T-helper 1 cell treated with Interleukin-12 subunit alpha and Interleukin-12 subunit beta and Interleukin-4 antibody, amounts not matched to agents 30 μg/mL and 1 μg/mL, for 36 hours (primary cell): ENCODE measurements around the gene MBNL3.

Experiments
- H3K27ac Mint-ChIP-seq: one replicate; pipeline ENCODE4 v1.8.0; 2021; ENCODE audit warnings: mild to moderate bottlenecking, mixed read lengths
- H3K27me3 Mint-ChIP-seq: one replicate; pipeline ENCODE4 v1.8.0; 2021; ENCODE audit warnings: low read depth, mixed read lengths
- H3K36me3 Mint-ChIP-seq: one replicate; pipeline ENCODE4 v1.8.0; 2021; ENCODE audit warnings: low read depth, mixed read lengths
- H3K4me1 Mint-ChIP-seq: one replicate; pipeline ENCODE4 v1.8.0; 2021; ENCODE audit warnings: low read depth, mixed read lengths
- H3K4me3 Mint-ChIP-seq: one replicate; pipeline ENCODE4 v1.8.0; 2021; ENCODE audit warnings: mild to moderate bottlenecking, moderate library complexity, mixed read lengths
- H3K9me3 Mint-ChIP-seq: one replicate; pipeline ENCODE4 v1.8.0; 2021; ENCODE audit warnings: mixed read lengths

The MBNL3 gene

GRCh38 chrX:132423323-132423722, 65.5 kb downstream of the MBNL3 start:
- H3K27ac Mint-ChIP-seq = no peak overlapping the region
- no peaks in the 10 kb centered on the region for H3K4me1 Mint-ChIP-seq
- no peak overlapping the region for H3K4me3 Mint-ChIP-seq
- H3K27me3 Mint-ChIP-seq = no peaks in the 10 kb centered on the region
- H3K9me3 Mint-ChIP-seq = no peaks in the 10 kb centered on the region
- no peaks in the 10 kb centered on the region for H3K36me3 Mint-ChIP-seq

GRCh38 chrX:132415012-132415411, 73.8 kb downstream of the MBNL3 start:
- Mint-ChIP-seq H3K27ac (no peak overlapping the region), H3K4me3 (no peak overlapping the region), H3K36me3 (no peaks in the 10 kb centered on the region), H3K4me1 (no peaks in the 10 kb centered on the region), H3K9me3 (no peaks in the 10 kb centered on the region), H3K27me3 (no peaks in the 10 kb centered on the region)

DNA sequence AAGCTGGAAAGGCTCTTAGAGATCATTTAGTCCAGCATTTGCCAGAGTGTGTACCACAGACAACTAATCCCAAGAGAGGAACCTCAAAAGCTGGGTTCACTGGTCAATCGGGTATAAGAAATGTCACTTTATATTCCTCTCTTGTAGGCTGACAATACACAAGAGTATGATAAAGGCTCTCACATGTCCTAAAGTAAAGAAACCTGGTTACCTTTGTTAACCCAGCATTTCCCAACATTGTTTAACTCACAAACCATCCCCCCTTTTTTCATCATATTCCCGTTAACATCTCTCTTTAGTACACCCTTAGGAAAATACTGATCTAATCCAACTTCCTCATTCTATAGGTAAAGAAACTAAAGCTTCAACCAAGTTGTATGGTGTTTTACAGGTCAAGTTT, 74.4 kb downstream of the MBNL3 start:
- no peaks in the 10 kb centered on the region for H3K9me3 Mint-ChIP-seq
- no peaks in the 10 kb centered on the region for H3K4me1 Mint-ChIP-seq
- no peaks in the 10 kb centered on the region for H3K36me3 Mint-ChIP-seq
- no peaks in the 10 kb centered on the region for H3K27me3 Mint-ChIP-seq
- no peak overlapping the region for H3K27ac Mint-ChIP-seq
- no peak overlapping the region for H3K4me3 Mint-ChIP-seq

DNA sequence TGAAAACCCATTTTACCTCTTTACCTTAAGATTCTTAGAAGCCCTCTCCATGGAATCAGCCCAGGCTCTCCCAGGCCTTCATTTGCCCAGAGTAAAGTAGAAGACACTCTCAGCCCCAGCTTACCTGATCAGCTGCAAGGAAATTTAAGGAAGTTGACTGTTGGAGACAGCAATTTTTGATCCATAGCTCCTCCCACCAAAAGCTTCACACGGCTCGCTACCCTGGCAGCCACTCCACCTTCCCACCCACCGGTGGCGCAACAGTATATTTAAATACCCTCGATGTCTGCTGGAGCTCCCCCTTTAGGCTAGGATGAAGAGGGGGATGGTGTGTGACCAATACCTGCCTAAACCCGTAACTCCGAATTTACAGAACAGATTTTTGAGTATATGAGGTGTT, 75.4 kb downstream of the MBNL3 start:
- Mint-ChIP-seq H3K36me3 (no peaks in the 10 kb centered on the region), H3K4me1 (no peaks in the 10 kb centered on the region), H3K27me3 (no peaks in the 10 kb centered on the region), H3K9me3 (no peaks in the 10 kb centered on the region), H3K27ac (no peak overlapping the region), H3K4me3 (no peak overlapping the region)

GRCh38 chrX:132412208-132412607, 76.6 kb downstream of the MBNL3 start:
- H3K27me3 Mint-ChIP-seq = no peaks in the 10 kb centered on the region
- no peaks in the 10 kb centered on the region for H3K4me1 Mint-ChIP-seq
- H3K4me3 Mint-ChIP-seq = no peak overlapping the region

DNA sequence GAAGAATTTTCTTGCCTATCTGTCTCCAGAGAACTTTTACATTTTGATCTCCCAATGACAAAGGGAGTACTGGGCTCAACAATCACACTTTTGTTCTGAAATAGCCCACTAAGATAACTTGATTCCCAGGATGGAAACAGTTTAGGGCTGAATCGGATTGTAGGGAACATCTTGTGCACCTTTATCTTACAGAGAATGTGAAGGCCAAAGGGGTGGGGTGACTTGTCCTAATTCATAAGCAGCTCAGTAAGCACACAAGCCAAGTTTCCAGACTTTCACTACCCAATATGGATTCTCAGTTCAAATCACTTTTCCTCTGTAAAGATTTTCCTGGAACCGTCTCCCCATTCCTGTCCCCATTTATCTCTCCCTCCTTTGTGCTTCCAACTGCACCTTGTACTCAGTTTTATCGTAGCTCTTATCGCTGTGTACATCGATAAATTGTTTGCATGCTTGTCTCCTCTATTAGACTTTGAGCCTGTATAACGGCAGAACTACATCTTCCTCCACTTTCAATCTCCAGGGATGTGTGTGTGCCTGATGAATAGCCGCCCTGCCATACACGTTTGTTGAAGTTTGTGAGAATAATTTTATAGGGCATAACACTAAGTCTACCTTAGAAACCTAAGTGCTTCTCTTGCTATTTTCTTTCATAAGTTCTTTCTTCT, 77.4 kb downstream of the MBNL3 start:
- Mint-ChIP-seq H3K9me3 (no peaks in the 10 kb centered on the region), H3K27me3 (no peaks in the 10 kb centered on the region), H3K4me1 (no peaks in the 10 kb centered on the region), H3K36me3 (no peaks in the 10 kb centered on the region), H3K27ac (no peak overlapping the region), H3K4me3 (no peak overlapping the region)

More at GRCh38 chrX:132412208-132412607, 76.6 kb downstream of the MBNL3 start:
- Mint-ChIP-seq H3K27ac (no peak overlapping the region), H3K36me3 (no peaks in the 10 kb centered on the region), H3K9me3 (no peaks in the 10 kb centered on the region)

GRCh38 chrX:132409780-132410556, 78.9 kb downstream of the MBNL3 start:
- Mint-ChIP-seq H3K9me3 (no peaks in the 10 kb centered on the region), H3K27ac (no peak overlapping the region), H3K4me3 (no peak overlapping the region), H3K36me3 (peaks cover 3% of the 10 kb centered on the region), H3K27me3 (no peaks in the 10 kb centered on the region), H3K4me1 (no peaks in the 10 kb centered on the region)

- H3K4me1 Mint-ChIP-seq = no peaks in the 10 kb centered on the region
- no peaks in the 10 kb centered on the region for H3K9me3 Mint-ChIP-seq
- peaks cover 5% of the 10 kb centered on the region for H3K36me3 Mint-ChIP-seq
- no peaks in the 10 kb centered on the region for H3K27me3 Mint-ChIP-seq
- no peak overlapping the region for H3K27ac Mint-ChIP-seq
- no peak overlapping the region for H3K4me3 Mint-ChIP-seq
Observed at GRCh38 chrX:132407691-132408090, 81.1 kb downstream of the MBNL3 start.

- no peaks in the 10 kb centered on the region for H3K9me3 Mint-ChIP-seq
- H3K4me1 Mint-ChIP-seq = no peaks in the 10 kb centered on the region
- H3K27me3 Mint-ChIP-seq = no peaks in the 10 kb centered on the region
Observed at GRCh38 chrX:132406106-132406505, 82.7 kb downstream of the MBNL3 start.

GRCh38 chrX:132404266-132404665, 84.6 kb downstream of the MBNL3 start:
- H3K27ac Mint-ChIP-seq = no peak overlapping the region
- no peaks in the 10 kb centered on the region for H3K27me3 Mint-ChIP-seq
- H3K4me3 Mint-ChIP-seq = no peak overlapping the region
- H3K36me3 Mint-ChIP-seq = peaks cover 5% of the 10 kb centered on the region
- no peaks in the 10 kb centered on the region for H3K9me3 Mint-ChIP-seq
- no peaks in the 10 kb centered on the region for H3K4me1 Mint-ChIP-seq

More at GRCh38 chrX:132406106-132406505, 82.7 kb downstream of the MBNL3 start:
- Mint-ChIP-seq H3K27ac (no peak overlapping the region), H3K4me3 (no peak overlapping the region), H3K36me3 (peaks cover 5% of the 10 kb centered on the region)

GRCh38 chrX:132401935-132402334, 86.9 kb downstream of the MBNL3 start:
- no peaks in the 10 kb centered on the region for H3K27me3 Mint-ChIP-seq
- H3K4me3 Mint-ChIP-seq = no peak overlapping the region
- no peaks in the 10 kb centered on the region for H3K9me3 Mint-ChIP-seq
- no peak overlapping the region for H3K27ac Mint-ChIP-seq
- H3K36me3 Mint-ChIP-seq = peaks cover 5% of the 10 kb centered on the region
- H3K4me1 Mint-ChIP-seq = no peaks in the 10 kb centered on the region

- peaks cover 5% of the 10 kb centered on the region for H3K36me3 Mint-ChIP-seq
- H3K9me3 Mint-ChIP-seq = no peaks in the 10 kb centered on the region
- H3K4me1 Mint-ChIP-seq = no peaks in the 10 kb centered on the region
- no peak overlapping the region for H3K4me3 Mint-ChIP-seq
- H3K27me3 Mint-ChIP-seq = no peaks in the 10 kb centered on the region
- H3K27ac Mint-ChIP-seq = no peak overlapping the region
Observed at GRCh38 chrX:132400706-132401105, 88.1 kb downstream of the MBNL3 start.

DNA sequence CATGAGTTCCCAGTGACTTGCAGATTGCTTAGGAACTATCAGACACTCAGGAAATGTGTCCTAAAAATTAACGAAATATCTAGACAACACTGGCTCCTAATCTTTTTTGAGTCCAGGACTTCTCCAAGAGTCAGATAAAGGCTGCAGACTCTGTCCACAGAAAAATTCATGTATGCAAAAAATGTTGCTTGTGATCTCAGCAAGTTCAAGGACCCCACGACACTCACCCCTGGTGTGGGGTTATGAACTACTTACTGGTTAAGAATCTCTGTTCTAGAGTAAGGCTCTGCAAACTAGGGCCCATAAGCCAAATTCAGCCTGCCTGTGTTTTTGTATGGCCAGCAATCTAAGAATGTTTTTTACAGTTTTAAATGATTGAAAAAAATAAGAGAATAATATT, 93.2 kb downstream of the MBNL3 start:
- H3K36me3 Mint-ChIP-seq = no peaks in the 10 kb centered on the region
- no peak overlapping the region for H3K4me3 Mint-ChIP-seq
- H3K27ac Mint-ChIP-seq = no peak overlapping the region
- no peaks in the 10 kb centered on the region for H3K9me3 Mint-ChIP-seq
- H3K4me1 Mint-ChIP-seq = no peaks in the 10 kb centered on the region
- H3K27me3 Mint-ChIP-seq = no peaks in the 10 kb centered on the region

GRCh38 chrX:132395026-132395425, 93.8 kb downstream of the MBNL3 start:
- Mint-ChIP-seq H3K27ac (no peak overlapping the region), H3K4me3 (no peak overlapping the region), H3K9me3 (no peaks in the 10 kb centered on the region), H3K4me1 (no peaks in the 10 kb centered on the region), H3K36me3 (no peaks in the 10 kb centered on the region), H3K27me3 (no peaks in the 10 kb centered on the region)

GRCh38 chrX:132394591-132394990, 94.2 kb downstream of the MBNL3 start:
- H3K9me3 Mint-ChIP-seq = no peaks in the 10 kb centered on the region
- H3K36me3 Mint-ChIP-seq = no peaks in the 10 kb centered on the region
- no peak overlapping the region for H3K27ac Mint-ChIP-seq
- H3K27me3 Mint-ChIP-seq = no peaks in the 10 kb centered on the region
- H3K4me1 Mint-ChIP-seq = no peaks in the 10 kb centered on the region
- H3K4me3 Mint-ChIP-seq = no peak overlapping the region
